Fibroblast of villous mesenchyme (primary cell): ENCODE data around the gene DISC1. TPM values are rescaled to one million over a fixed set of nuclear protein-coding genes. Genes with fewer than 3 reads are reported as not detected.

Source experiments
- DNase-seq: peaks from one replicate; pipeline ENCODE4 v3.0.0-alpha.2; 2010; ENCODE audit warnings: low read depth
- H3K4me3 ChIP-seq: 2 replicates; pipeline ENCODE4 v1.5.1; 2011; ENCODE audit warnings: low read depth, mild to moderate bottlenecking, low read length
- CTCF ChIP-seq: IDR thresholded peaks from 2 replicates; pipeline ENCODE4 v1.5.1; 2012; ENCODE audit warnings: low read depth, mild to moderate bottlenecking, low read length; ENCODE audit not compliant: insufficient read depth
- total RNA-seq: library from RNA; depleted of rRNA; stranded (reverse); fragments of >200 nt; gene quantifications from 2 replicates; pipeline ENCODE4 v1.2.3, GENCODE V29; 2012

DISC1 gene
- total RNA-seq, 1 donor: 9.9 TPM

- TF ChIP-seq CTCF: no peak
- no peak overlapping the region for H3K4me3 ChIP-seq
- no peak for DNase-seq
Observed at GRCh38 chr1:231882790-231883189, 256.2 kb downstream of the DISC1 start.

GRCh38 chr1:231883382-231883781 is 256.8 kb downstream of the DISC1 start:
- no peak overlapping the region for H3K4me3 ChIP-seq
- no peak for DNase-seq
- no peak for TF ChIP-seq CTCF

GRCh38 chr1:231885209-231885854 is 258.7 kb downstream of the DISC1 start:
- no peak for TF ChIP-seq CTCF
- peak; percentile 88 for DNase-seq
- H3K4me3 ChIP-seq: no peak overlapping the region

GRCh38 chr1:231887166-231887565 is 260.6 kb downstream of the DISC1 start:
- TF ChIP-seq CTCF: no peak
- no peak overlapping the region for H3K4me3 ChIP-seq
- DNase-seq: no peak

- no peak for TF ChIP-seq CTCF
- DNase-seq: no peak
- H3K4me3 ChIP-seq: no peak overlapping the region
Observed at GRCh38 chr1:231887866-231888265, 261.3 kb downstream of the DISC1 start.

- no peak for DNase-seq
- H3K4me3 ChIP-seq: no peak overlapping the region
- no peak for TF ChIP-seq CTCF
Observed at GRCh38 chr1:231890791-231891190, 264.2 kb downstream of the DISC1 start.

- no peak for DNase-seq
- H3K4me3 ChIP-seq: no peak overlapping the region
- TF ChIP-seq CTCF: no peak
Observed at GRCh38 chr1:231893400-231894102, 267.0 kb downstream of the DISC1 start.
